Measurements from ENCODE around the gene MBNL1. TPM values are rescaled to one million over a fixed set of nuclear protein-coding genes. Genes with fewer than 3 reads are reported as not detected.

The MBNL1 gene
- total RNA-seq, 1 donor from 2014 or later: 295 TPM

DNA sequence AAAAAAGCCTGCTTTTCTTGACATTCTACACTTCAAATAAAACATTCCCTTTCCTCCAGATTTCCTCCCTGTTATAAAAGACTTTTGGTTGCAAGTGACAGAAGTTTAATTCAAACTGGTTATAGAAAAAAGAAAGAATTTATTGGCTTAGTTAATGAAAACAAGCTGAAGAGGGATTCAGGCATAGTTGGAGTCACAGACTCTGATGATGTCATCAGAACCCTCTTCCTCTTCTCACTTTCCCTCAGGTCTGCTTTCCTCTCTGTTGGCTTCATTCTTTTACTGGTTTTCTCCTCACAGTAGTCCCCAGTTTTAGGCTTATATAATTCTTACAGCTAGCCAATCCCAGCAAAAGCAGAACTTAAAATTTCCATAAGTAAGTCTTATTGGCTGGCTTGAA, 32.0 kb upstream of the MBNL1 start:
- peaks cover 86% of the 10 kb centered on the region for H3K4me1 Mint-ChIP-seq (ENCODE audit: low read depth)
- H3K4me3 Mint-ChIP-seq: peak overlapping the region; percentile 48
- no peaks in the 10 kb centered on the region for H3K36me3 Mint-ChIP-seq (ENCODE audit: low read depth)
- no peaks in the 10 kb centered on the region for H3K27me3 Mint-ChIP-seq (ENCODE audit: insufficient read depth)
- H3K9me3 Mint-ChIP-seq: peaks cover 4% of the 10 kb centered on the region
- DNase-seq (ENCODE audit: low spot score): no peak
- intact Hi-C loops (cut with micrococcal nuclease): loop anchor here (1.0 kb wide), 1 partner anchor 12 kb away; no protein-coding TSS in a partner anchor
- peak overlapping the region; percentile 55 for H3K27ac Mint-ChIP-seq

DNA sequence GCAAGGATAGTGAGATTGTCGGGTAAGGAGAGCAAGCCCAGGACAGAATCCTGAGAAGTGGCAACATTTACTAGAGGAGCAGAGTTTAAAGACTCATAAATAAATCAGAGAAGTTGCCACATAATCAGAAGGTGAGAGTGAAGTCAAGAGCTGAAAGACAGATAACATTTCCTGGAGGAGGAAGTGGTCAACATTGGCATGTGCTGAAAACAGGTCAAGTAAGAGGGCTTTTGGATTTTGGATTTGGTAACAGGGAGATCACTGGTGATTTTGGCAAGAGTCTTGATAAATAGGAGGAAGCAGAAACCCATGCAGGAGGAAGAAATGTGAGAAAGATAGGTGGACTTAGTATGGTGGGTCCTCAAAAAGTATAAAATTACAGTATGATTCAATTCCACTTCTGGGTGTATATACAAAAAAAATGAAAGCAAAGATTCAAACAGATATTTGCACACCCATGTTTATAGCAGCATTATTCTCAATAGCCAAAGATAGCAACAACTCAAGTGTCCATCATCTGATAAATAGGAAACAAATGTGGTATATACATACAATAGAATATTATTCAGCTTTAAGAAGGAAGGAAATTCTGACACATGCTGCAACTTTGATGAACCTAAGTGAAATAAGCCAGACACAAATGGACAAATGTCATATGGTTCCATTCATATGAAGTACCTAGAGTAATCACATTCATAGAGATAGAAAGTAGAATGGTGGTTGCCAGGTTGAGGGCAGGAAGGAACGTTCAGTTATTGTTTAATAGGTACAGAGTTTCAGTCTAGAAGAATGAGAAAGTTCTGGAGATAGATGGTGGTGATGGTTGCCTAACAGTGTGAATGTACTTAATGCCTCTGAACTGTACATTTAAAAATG, 27.3 kb upstream of the MBNL1 start:
- H3K27ac Mint-ChIP-seq: peak overlapping the region; percentile 70
- intact Hi-C loops (cut with micrococcal nuclease): loop anchor here (1.0 to 5.0 kb wide), 4 partner anchors 9 to 169 kb away; no protein-coding TSS in a partner anchor

DNA sequence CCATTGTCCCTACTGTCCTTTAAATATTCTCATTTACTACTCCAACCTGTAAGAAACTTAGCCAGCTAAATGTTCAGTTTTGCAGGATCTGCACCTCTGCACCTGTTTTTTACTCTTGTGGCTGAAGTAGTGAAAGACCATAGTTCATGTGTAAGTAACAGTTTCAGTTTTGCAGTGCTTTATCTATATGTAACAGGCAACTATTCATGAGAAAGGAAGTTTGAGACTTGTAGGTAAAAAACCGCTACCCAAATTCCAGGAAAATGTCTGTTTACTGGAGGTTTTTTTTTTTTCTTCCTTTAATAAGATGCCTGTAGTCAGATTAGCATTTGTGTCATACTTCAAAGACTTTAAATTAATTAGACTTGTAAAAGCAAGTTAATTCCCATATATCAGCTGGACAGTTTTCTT, 25.4 kb upstream of the MBNL1 start:
- H3K4me3 Mint-ChIP-seq: peak overlapping the region; percentile 96
- peaks cover 1% of the 10 kb centered on the region for H3K36me3 Mint-ChIP-seq (ENCODE audit: low read depth)
- peaks cover 67% of the 10 kb centered on the region for H3K4me1 Mint-ChIP-seq (ENCODE audit: low read depth)
- DNase-seq (ENCODE audit: low spot score): no peak
- peak overlapping the region; percentile 96 for H3K27ac Mint-ChIP-seq
- no peaks in the 10 kb centered on the region for H3K9me3 Mint-ChIP-seq
- H3K27me3 Mint-ChIP-seq (ENCODE audit: insufficient read depth): no peaks in the 10 kb centered on the region
- intact Hi-C loops (cut with micrococcal nuclease): loop anchor here (1.0 to 5.0 kb wide), 6 partner anchors 25 to 171 kb away; partner anchors contain the start of gene MBNL1

More for the DNA sequence above, 27.3 kb upstream of the MBNL1 start:
- Mint-ChIP-seq H3K36me3 (ENCODE audit: low read depth) (peaks cover 1% of the 10 kb centered on the region), H3K4me1 (ENCODE audit: low read depth) (peaks cover 81% of the 10 kb centered on the region), H3K4me3 (peak overlapping the region; percentile 57), H3K9me3 (peaks cover 4% of the 10 kb centered on the region), H3K27me3 (ENCODE audit: insufficient read depth) (no peaks in the 10 kb centered on the region)
- DNase-seq (ENCODE audit: low spot score): no peak

DNA sequence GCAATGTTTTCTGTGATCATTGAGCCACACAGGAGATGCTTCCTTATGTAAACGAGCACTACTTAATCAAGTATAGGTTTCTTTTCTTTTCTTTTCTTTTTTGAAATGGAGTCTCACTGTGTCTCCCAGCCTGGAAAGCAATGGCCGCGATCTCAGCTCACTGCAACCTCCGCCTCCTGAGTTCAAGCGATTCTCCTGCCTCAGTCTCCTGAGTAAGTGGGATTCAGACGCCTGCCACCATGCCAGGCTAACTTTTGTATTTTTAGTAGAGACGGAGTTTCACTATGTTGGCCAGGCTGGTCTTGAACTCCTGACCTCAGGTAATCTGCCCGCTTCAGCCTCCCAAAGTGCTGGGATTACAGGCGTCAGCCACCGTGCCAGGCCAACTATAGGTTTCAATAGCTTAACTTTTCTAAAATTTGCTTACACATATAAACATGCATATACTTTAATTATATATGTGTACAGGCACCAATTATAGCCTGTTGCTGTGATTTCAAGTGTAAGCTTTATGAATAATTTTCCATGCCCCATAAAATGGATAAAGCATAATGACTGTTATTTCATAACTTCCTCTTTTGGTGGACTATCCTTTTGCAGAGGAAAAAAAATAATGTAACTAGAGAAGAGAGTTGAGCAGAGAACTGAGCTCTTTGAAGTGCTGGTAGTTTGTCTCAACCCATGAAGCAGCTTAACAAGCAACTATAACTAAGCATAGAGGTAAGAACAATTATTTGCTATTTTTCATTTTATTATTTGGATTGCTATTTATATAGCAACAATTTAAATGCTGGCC, 24.8 kb upstream of the MBNL1 start:
- Mint-ChIP-seq H3K4me1 (ENCODE audit: low read depth) (peaks cover 64% of the 10 kb centered on the region), H3K36me3 (ENCODE audit: low read depth) (peaks cover 3% of the 10 kb centered on the region), H3K27me3 (ENCODE audit: insufficient read depth) (no peaks in the 10 kb centered on the region), H3K27ac (peak overlapping the region; percentile 96), H3K9me3 (no peaks in the 10 kb centered on the region), H3K4me3 (peak overlapping the region; percentile 96)
- intact Hi-C loops (cut with micrococcal nuclease): loop anchor here (1.0 to 5.0 kb wide), 8 partner anchors 14 to 172 kb away; partner anchors contain the start of gene MBNL1
- DNase-seq (ENCODE audit: low spot score): no peak

DNA sequence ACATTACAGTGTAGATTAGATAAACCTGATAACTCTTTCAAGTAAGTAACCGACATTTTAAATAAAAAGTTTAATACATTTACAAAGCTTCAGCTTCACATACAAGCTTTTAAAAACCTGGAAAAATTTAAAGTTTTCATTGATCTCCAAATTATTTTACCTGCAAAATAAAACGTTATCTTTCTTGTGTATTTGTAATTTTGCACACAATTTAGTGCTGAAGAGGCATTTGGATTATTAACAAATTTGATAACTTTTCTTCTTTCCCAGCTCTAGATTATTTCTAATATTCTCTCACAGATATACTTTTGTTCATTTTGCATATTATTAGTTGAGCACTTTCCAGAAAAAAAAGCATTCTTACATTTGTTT, 24.2 kb upstream of the MBNL1 start:
- Mint-ChIP-seq H3K4me3 (peak overlapping the region; percentile 96), H3K9me3 (no peaks in the 10 kb centered on the region), H3K36me3 (ENCODE audit: low read depth) (peaks cover 3% of the 10 kb centered on the region), H3K27ac (peak overlapping the region; percentile 96), H3K27me3 (ENCODE audit: insufficient read depth) (no peaks in the 10 kb centered on the region), H3K4me1 (ENCODE audit: low read depth) (peaks cover 64% of the 10 kb centered on the region)
- intact Hi-C loops (cut with micrococcal nuclease): loop anchor here (1.0 to 5.0 kb wide), 3 partner anchors 14 to 172 kb away; no protein-coding TSS in a partner anchor
- no peak for DNase-seq (ENCODE audit: low spot score)

DNA sequence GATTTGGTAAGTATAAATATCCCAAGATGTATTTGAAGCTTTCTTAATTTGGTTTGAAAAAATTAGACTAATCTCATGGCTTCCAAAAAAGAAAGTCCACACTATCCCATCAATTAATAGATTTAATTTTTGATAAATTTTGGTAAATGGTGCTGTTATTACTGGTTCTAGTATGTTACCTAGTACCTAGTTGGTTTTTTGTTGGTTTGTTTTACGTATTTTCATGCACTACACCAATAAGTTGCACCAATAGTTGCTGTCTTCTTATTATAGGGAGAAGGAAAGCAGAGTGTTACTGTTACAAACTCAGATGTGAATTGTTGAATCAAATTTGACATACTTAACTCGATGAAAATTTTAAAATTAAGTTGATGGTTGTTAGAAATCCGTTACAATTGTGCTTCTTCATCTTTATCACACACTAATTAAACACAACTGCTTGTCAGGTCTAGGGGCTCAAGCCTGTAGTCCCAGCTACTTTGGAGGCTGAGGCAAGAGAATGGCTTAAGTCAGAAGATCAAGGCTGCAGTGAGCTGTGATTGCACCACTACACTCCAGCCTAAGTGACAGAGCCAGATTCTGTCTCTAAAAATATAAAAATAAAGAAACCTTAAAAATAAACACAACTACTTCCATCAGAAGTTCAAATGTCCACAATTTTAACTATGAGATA, 23.1 kb upstream of the MBNL1 start:
- Mint-ChIP-seq H3K36me3 (ENCODE audit: low read depth) (peaks cover 3% of the 10 kb centered on the region), H3K4me1 (ENCODE audit: low read depth) (peaks cover 53% of the 10 kb centered on the region), H3K27me3 (ENCODE audit: insufficient read depth) (no peaks in the 10 kb centered on the region), H3K4me3 (peak overlapping the region; percentile 89), H3K27ac (peak overlapping the region; percentile 94), H3K9me3 (no peaks in the 10 kb centered on the region)
- DNase-seq (ENCODE audit: low spot score): no peak
- intact Hi-C loops (cut with micrococcal nuclease): loop anchor here (2.0 kb wide), 1 partner anchor 53 kb away; no protein-coding TSS in a partner anchor

DNA sequence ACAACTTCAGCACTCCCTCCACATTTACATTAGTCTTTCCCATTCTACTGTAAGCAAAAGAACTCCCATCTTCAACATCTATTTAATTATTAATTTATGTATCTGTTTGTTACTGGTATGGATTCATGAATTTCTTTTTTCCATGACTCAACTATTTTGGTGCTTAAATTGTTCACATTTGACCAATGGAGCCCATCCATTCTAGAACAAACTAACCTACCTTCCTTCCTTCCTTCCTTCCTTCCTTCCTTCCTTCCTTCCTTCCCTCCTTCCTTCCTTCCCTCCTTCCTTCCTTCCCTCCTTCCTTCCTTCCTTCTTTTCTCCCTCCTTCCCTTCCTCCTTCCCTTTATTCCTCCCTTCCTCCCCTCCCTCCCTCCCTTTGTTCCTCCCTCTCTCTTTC, 16.8 kb upstream of the MBNL1 start:
- Mint-ChIP-seq H3K36me3 (ENCODE audit: low read depth) (peaks cover 30% of the 10 kb centered on the region), H3K4me1 (ENCODE audit: low read depth) (peaks cover 58% of the 10 kb centered on the region), H3K4me3 (no peak overlapping the region)

DNA sequence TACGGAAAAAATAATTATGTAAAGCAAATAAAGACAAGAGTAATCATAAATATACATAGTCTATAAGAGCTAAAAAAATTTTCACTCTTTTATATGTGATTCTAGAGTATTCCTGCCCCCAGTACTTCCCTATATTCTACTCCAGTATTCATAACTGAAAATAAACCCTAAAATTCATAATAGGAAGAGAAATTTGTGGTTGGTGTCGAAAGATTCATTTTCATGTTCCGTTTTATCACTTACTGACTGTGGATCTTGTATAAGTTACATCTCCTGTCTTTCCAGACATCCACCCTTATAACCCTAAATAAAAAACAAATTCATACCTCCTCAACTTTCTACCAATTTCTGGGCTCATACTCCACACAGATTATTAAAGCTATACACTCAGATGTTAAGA, 16.0 kb upstream of the MBNL1 start:
- DNase-seq (ENCODE audit: low spot score): no peak
- peaks cover 66% of the 10 kb centered on the region for H3K4me1 Mint-ChIP-seq (ENCODE audit: low read depth)
- peak overlapping the region; percentile 22 for H3K27ac Mint-ChIP-seq
- intact Hi-C loops (cut with micrococcal nuclease): loop anchor here (10.0 kb wide), 1 partner anchor 1372 kb away; no protein-coding TSS in a partner anchor
- H3K9me3 Mint-ChIP-seq: peaks cover 17% of the 10 kb centered on the region
- H3K36me3 Mint-ChIP-seq (ENCODE audit: low read depth): peaks cover 32% of the 10 kb centered on the region
- peak overlapping the region; percentile 19 for H3K4me3 Mint-ChIP-seq
- H3K27me3 Mint-ChIP-seq (ENCODE audit: insufficient read depth): no peaks in the 10 kb centered on the region

More for the DNA sequence above, 16.8 kb upstream of the MBNL1 start:
- Mint-ChIP-seq H3K9me3 (peaks cover 17% of the 10 kb centered on the region), H3K27ac (peak overlapping the region; percentile 49), H3K27me3 (ENCODE audit: insufficient read depth) (no peaks in the 10 kb centered on the region)
- DNase-seq (ENCODE audit: low spot score): no peak
- intact Hi-C loops (cut with micrococcal nuclease): loop anchor here (10.0 kb wide), 1 partner anchor 1373 kb away; no protein-coding TSS in a partner anchor

DNA sequence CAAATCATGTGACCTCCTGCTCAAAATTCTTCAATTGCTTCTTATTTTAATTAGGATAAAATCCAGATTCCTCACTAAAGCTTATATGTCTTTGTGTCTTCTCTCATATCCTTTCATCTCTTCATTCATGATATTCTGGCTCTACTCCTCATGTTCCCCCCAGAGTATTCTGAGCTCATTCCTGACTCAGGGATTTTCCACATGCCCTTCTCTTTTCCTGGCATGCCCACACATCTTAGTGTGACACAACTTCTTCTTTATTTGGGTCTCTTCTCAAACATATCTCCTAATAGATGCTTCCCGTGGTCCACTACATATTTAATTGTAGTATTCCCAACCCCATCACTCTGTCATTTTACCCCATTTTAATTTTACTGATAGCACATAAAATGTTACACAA, 15.2 kb upstream of the MBNL1 start:
- Mint-ChIP-seq H3K9me3 (peaks cover 17% of the 10 kb centered on the region), H3K27me3 (ENCODE audit: insufficient read depth) (no peaks in the 10 kb centered on the region), H3K27ac (peak overlapping the region; percentile 30), H3K4me3 (no peak overlapping the region), H3K4me1 (ENCODE audit: low read depth) (peaks cover 71% of the 10 kb centered on the region), H3K36me3 (ENCODE audit: low read depth) (peaks cover 34% of the 10 kb centered on the region)
- intact Hi-C loops (cut with micrococcal nuclease): loop anchor here (10.0 kb wide), 1 partner anchor 1371 kb away; no protein-coding TSS in a partner anchor
- no peak for DNase-seq (ENCODE audit: low spot score)

DNA sequence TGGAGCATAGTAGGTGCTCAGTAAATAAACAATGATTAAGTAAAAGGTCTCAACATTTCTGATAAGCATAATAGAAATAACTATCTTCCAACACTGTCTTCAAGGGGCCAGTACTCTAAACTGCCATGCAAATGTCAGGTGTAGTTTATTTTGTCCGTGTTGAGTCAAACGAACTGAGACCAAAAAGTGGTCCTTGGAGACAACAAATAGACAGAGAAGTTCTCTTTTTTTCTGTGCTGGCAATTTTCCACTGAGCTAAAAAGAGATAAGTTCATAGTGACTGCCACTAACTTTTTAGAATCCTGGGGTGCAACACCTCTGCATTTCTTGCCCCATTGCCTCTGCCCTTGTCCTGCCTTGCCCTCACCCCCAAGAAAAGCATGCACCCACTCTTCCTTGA, 14.7 kb upstream of the MBNL1 start:
- H3K27me3 Mint-ChIP-seq (ENCODE audit: insufficient read depth): no peaks in the 10 kb centered on the region
- peaks cover 34% of the 10 kb centered on the region for H3K36me3 Mint-ChIP-seq (ENCODE audit: low read depth)
- intact Hi-C loops (cut with micrococcal nuclease): loop anchor here (10.0 kb wide), 1 partner anchor 1371 kb away; no protein-coding TSS in a partner anchor
- no peak for DNase-seq (ENCODE audit: low spot score)
- H3K27ac Mint-ChIP-seq: peak overlapping the region; percentile 30
- peaks cover 76% of the 10 kb centered on the region for H3K4me1 Mint-ChIP-seq (ENCODE audit: low read depth)
- peak overlapping the region; percentile 4 for H3K4me3 Mint-ChIP-seq
- H3K9me3 Mint-ChIP-seq: peaks cover 17% of the 10 kb centered on the region

DNA sequence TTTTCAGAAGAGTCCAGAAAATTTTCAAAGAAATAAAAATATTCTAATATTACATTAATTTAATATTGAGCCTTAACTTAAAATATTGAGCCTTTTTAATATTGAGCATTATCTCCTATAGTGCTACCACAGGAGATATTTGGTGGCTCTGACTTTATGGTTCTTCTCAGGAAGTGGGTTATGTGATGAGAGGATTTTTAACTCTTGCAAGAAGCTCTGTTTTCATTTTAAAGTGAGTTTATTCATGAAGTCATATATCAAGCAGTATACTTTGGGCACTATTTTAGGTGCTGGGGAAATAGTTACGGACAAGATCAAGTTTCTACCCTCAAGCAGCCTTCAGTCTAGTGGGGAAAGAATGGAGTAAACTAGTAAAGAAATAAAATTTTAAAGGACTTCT, 13.4 kb upstream of the MBNL1 start:
- intact Hi-C loops (cut with micrococcal nuclease): loop anchor here (5.0 to 10.0 kb wide), 2 partner anchors 1370 to 1708 kb away; partner anchors contain the start of genes EIF2A and SERP1
- Mint-ChIP-seq H3K9me3 (peaks cover 17% of the 10 kb centered on the region), H3K27me3 (ENCODE audit: insufficient read depth) (no peaks in the 10 kb centered on the region), H3K36me3 (ENCODE audit: low read depth) (peaks cover 38% of the 10 kb centered on the region), H3K4me3 (peak overlapping the region; percentile 60), H3K4me1 (ENCODE audit: low read depth) (peaks cover 88% of the 10 kb centered on the region), H3K27ac (peak overlapping the region; percentile 94)
- DNase-seq (ENCODE audit: low spot score): no peak

All from activated T-helper 1 cell treated with anti-CD3 and anti-CD28 coated beads, Interleukin-12 subunit alpha, Interleukin-12 subunit beta, Interleukin-2, Interleukin-4 antibody, amounts not matched to agents 30 ng/mL and 10 ng/mL and 1 ng/mL, durations not matched to agents 14 hours and 24 hours and 36 hours (primary cell).